C4-2B (cell line): Measurements from ENCODE around the gene MSH2.

Source experiments
- H3K27ac ChIP-seq: fragments of 450-650 bp; 2 replicates; pipeline ENCODE4 v1.5.1; 2017
- ZFX ChIP-seq: fragments of 450-650 bp; IDR thresholded peaks from 2 replicates; pipeline ENCODE4 v1.6.1; 2017
- TF ChIP-seq, protein P1 (sequence below): fragments of 450-650 bp; conservative IDR thresholded peaks from 2 replicates; pipeline ENCODE4 v1.5.1; 2017; ENCODE audit warnings: mild to moderate bottlenecking

Gene MSH2

DNA sequence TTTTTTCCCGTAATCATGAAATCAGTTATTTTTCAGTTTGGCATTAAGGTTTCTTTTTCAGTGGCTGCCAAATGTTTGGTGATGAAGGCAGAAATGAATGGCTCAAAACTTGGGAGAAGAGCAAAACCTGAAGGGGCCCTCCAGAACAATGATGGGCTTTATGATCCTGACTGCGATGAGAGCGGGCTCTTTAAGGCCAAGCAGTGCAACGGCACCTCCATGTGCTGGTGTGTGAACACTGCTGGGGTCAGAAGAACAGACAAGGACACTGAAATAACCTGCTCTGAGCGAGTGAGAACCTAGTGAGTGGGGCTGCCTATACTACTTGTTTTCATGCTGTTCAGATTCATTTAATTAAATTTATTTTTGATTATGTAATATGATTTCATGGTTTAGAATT, 29.2 kb upstream of the MSH2 start:
- no peak overlapping the region for H3K27ac ChIP-seq
- no peak for TF ChIP-seq ZFX
- TF ChIP-seq, protein P1, sequence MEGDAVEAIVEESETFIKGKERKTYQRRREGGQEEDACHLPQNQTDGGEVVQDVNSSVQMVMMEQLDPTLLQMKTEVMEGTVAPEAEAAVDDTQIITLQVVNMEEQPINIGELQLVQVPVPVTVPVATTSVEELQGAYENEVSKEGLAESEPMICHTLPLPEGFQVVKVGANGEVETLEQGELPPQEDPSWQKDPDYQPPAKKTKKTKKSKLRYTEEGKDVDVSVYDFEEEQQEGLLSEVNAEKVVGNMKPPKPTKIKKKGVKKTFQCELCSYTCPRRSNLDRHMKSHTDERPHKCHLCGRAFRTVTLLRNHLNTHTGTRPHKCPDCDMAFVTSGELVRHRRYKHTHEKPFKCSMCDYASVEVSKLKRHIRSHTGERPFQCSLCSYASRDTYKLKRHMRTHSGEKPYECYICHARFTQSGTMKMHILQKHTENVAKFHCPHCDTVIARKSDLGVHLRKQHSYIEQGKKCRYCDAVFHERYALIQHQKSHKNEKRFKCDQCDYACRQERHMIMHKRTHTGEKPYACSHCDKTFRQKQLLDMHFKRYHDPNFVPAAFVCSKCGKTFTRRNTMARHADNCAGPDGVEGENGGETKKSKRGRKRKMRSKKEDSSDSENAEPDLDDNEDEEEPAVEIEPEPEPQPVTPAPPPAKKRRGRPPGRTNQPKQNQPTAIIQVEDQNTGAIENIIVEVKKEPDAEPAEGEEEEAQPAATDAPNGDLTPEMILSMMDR, result no peak

DNA sequence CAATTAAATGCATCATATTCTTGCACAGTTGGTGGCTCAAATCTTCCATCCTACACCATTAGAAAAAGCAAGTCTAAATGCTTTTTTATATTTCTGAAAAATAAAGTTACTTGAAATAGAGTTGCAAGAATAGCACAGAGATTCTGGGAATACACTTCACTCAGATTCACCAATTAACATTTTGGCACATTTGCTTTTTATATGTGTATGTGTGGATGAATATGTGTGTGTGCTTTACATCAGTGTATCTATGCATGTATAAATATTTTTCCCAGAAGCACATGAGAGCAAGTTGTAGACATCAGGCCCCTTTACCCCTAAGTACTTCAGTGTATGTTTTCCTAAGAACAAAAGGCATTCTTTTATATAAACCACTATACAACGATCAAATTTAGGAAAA, 27.6 kb upstream of the MSH2 start:
- TF ChIP-seq ZFX, result no peak
- TF ChIP-seq, protein P1, result no peak
- no peak overlapping the region for H3K27ac ChIP-seq

DNA sequence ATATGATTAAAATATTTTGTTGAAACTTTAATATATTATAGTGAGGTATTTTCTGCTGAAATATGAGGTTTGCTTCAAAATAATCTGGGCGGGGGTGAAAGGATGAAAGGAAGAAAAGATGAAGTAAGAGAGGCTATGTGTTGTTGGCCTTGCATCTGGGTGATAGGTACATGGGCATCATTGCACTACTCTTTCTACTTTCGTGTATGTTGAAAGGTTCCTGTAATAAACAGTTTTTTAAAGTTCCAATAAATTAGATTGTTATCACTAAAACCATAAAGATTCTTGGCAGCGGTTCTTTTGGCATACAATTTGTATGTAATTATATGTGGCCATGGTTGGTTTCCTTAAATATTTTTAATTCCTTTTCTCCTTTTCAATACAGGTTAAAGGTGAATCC, 23.6 kb upstream of the MSH2 start:
- no peak for TF ChIP-seq ZFX
- TF ChIP-seq, protein P1, result no peak
- no peak overlapping the region for H3K27ac ChIP-seq

DNA sequence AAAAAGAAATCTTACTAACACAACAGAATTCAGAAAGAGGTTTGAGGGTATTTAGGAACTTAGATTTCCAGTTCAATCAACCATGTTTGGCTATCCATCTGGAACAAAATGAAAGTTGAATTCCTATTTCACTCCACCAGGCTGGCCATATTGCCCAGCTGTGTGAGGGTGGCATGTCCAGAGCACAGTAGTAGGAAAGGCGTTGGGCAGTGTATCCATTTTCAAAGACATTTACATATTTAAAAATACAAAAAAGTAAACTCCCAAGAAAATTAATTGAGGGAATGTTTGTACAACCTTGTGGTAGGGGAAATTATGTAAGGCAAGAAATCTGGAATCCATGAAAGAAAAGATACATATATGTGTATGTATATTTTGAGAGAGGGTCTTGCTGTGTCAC, 21.5 kb upstream of the MSH2 start:
- H3K27ac ChIP-seq, result no peak overlapping the region
- TF ChIP-seq, protein P1, result no peak
- TF ChIP-seq ZFX, result no peak

GRCh38 chr2:47386551-47386950, 16.4 kb upstream of the MSH2 start:
- TF ChIP-seq, protein P1, result no peak
- TF ChIP-seq ZFX, result no peak
- H3K27ac ChIP-seq, result no peak overlapping the region

DNA sequence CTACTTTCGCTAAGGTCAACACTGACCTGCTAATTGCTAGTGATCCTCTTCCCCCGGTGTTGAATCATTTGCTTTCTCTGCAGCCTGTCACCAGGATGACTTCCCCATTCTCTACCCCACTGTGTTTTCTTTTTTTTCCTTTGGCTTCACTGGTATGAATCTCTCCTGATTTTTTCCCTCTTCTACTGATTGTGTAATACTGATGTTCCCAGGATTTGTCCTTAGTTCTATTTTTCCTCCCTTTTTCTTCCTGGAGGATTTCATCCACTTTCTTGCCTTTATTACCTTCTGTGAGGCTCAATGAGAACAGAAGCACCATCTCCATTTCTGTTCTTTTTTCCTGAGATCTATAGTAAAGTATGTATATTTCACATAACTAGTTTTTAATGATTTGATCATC, 14.1 kb upstream of the MSH2 start:
- no peak overlapping the region for H3K27ac ChIP-seq
- TF ChIP-seq, protein P1, result no peak
- TF ChIP-seq ZFX, result no peak

- no peak overlapping the region for H3K27ac ChIP-seq
- no peak for TF ChIP-seq ZFX
- TF ChIP-seq, protein P1, result no peak
Measured at GRCh38 chr2:47389692-47390091, 13.3 kb upstream of the MSH2 start.
